ENCODE measurements around the gene KLHL5.
"Not testable (repeated sequence)": the region's sequence is repeated elsewhere in the genome, so short reads cannot be mapped to it uniquely, and the experiment has no call there.

KLHL5 gene

DNA sequence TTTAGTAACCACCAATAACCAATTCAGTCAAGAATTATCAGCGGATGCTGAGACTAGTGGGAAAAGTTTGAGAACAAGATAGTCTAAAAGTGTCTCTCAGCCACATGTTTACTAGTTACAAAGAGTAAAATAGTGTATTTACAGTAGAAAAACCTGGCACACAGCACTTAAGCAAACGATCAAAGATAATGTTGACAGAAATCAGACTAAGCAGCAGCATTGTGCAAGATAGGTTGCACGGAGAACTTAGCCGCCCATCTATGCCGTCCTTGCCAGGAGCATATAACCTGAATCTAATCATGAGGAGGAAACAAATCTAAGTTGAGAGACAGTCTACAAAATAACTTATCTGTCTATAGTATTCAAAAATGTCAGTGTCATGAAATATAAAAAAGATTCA is 35.3 kb downstream of the KLHL5 start:
- ATAC-seq (ENCODE audit: low read depth) (no peak), DNase-seq (ENCODE audit: low spot score in 2 of 2) (no peak)
- Mint-ChIP-seq H3K27ac (no peak overlapping the region), H3K4me3 (no peak overlapping the region), H3K9me3 (no peaks in the 10 kb centered on the region), H3K36me3 (peaks cover 23% of the 10 kb centered on the region), H3K27me3 (no peaks in the 10 kb centered on the region), H3K4me1 (peaks cover 4% of the 10 kb centered on the region)

DNA sequence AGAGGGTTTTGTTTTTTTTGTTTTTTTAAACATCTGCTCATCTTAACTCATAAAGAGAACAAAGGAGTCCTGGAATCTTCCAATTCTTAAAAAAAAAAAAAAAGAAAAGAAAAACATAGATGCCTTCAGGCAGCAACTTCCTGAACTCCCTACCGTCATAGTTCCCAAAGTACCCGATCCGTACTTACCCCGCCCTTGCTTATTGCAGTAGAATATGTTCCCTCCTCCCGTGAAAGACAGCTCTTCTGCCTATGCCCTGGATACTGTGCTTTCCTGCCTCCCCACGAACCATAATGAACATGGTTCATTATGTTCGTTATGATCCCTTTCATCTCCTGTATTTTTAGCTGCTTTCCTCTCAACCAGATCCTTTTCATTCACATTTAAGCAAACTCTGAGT is 40.3 kb downstream of the KLHL5 start:
- no peak for ATAC-seq (ENCODE audit: low read depth)
- Mint-ChIP-seq H3K36me3 (peaks cover 33% of the 10 kb centered on the region), H3K4me1 (peaks cover 4% of the 10 kb centered on the region), H3K4me3 (no peak overlapping the region), H3K27me3 (no peaks in the 10 kb centered on the region), H3K27ac (no peak overlapping the region), H3K9me3 (peaks cover 4% of the 10 kb centered on the region)
- no peak for DNase-seq (ENCODE audit: low spot score in 2 of 2)

DNA sequence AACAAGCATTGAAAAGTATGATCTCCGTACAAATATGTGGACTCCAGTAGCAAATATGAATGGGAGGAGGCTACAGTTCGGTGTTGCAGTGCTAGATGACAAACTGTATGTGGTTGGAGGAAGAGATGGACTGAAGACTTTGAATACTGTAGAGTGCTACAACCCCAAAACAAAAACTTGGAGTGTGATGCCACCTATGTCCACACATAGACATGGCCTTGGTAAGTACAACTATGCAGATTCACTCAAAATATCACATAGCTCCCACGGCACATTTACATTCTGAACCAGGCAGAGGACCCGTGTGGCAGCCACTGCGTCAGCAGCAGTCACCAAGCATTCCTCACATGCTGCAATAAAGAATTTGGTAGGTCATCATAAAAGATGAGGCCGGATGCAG is 41.3 kb downstream of the KLHL5 start:
- H3K4me1 Mint-ChIP-seq, result peaks cover 4% of the 10 kb centered on the region
- H3K27ac Mint-ChIP-seq, result no peak overlapping the region
- H3K4me3 Mint-ChIP-seq, result no peak overlapping the region
- DNase-seq (ENCODE audit: low spot score in 2 of 2) (no peak), ATAC-seq (ENCODE audit: low read depth) (no peak)
- H3K36me3 Mint-ChIP-seq, result peaks cover 34% of the 10 kb centered on the region
- H3K27me3 Mint-ChIP-seq, result no peaks in the 10 kb centered on the region
- peaks cover 4% of the 10 kb centered on the region for H3K9me3 Mint-ChIP-seq

DNA sequence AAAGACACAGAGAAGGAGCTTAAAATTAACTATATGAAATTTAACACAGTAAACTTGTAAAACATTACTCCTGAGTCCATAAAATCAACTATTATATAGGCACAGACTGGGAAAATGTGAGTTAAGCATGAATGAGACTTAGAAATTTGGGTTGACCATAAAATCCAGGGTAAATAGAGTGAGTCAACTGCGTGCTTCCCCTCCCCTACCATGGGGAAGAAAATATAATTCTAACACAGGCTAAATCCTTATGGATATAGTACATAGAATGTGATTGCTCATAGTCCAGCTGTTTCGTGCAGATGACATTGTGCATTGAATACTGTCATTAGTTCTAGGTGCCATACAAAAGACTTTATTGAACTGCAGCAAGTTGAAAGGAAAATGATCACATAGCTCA is 42.2 kb downstream of the KLHL5 start:
- peaks cover 34% of the 10 kb centered on the region for H3K36me3 Mint-ChIP-seq
- H3K27ac Mint-ChIP-seq, result no peak overlapping the region
- no peaks in the 10 kb centered on the region for H3K27me3 Mint-ChIP-seq
- no peak for ATAC-seq (ENCODE audit: low read depth)
- no peak for DNase-seq (ENCODE audit: low spot score in 2 of 2)
- peaks cover 4% of the 10 kb centered on the region for H3K9me3 Mint-ChIP-seq
- no peak overlapping the region for H3K4me3 Mint-ChIP-seq
- H3K4me1 Mint-ChIP-seq, result peaks cover 3% of the 10 kb centered on the region

DNA sequence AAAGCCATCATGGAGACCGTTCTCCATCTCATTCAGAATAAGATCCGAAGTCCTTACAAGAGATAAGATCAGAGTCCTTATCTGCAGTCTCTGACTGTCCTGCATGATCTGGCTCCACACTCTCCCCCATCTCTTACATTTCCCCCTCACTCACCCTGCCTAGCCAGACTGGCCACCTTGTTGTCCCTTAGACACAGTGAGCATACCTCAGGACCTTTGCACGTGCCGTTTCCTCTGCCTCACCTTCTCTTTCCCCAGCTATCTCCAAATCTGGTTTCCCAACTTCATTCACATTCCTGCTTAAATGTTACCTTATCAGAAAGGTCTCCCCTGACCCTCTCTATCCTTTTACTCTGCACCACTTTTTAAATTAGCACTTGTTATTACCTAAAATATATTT is 44.0 kb downstream of the KLHL5 start:
- Mint-ChIP-seq H3K27ac (no peak overlapping the region), H3K27me3 (no peaks in the 10 kb centered on the region), H3K9me3 (peaks cover 4% of the 10 kb centered on the region), H3K4me3 (no peak overlapping the region), H3K36me3 (peaks cover 25% of the 10 kb centered on the region), H3K4me1 (no peaks in the 10 kb centered on the region)
- ATAC-seq (ENCODE audit: low read depth), result no peak
- DNase-seq (ENCODE audit: low spot score in 2 of 2), result no peak

DNA sequence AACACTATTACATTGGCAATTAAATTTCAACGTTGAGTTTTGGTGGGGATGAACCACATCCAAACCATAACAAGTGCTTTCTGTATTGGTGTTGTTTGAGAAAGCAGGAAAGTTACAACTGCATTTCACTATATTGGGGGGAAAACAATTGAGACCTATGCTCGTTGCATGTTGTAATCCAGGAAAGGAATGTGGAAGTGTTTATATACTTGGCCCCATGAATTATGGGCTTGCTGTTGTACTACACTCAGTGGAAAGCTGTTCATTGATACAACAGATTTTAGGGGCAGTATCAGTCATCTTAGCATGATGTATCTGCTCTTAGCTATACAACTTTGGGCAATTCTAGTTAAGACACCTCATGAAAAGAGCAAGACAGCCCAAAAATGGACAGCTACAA is 52.4 kb downstream of the KLHL5 start:
- Mint-ChIP-seq H3K9me3 (peaks cover 2% of the 10 kb centered on the region), H3K27me3 (no peaks in the 10 kb centered on the region), H3K4me3 (no peak overlapping the region), H3K27ac (no peak overlapping the region), H3K4me1 (peaks cover 6% of the 10 kb centered on the region), H3K36me3 (peaks cover 44% of the 10 kb centered on the region)
- DNase-seq (ENCODE audit: low spot score in 2 of 2), result no peak
- no peak for ATAC-seq (ENCODE audit: low read depth)

DNA sequence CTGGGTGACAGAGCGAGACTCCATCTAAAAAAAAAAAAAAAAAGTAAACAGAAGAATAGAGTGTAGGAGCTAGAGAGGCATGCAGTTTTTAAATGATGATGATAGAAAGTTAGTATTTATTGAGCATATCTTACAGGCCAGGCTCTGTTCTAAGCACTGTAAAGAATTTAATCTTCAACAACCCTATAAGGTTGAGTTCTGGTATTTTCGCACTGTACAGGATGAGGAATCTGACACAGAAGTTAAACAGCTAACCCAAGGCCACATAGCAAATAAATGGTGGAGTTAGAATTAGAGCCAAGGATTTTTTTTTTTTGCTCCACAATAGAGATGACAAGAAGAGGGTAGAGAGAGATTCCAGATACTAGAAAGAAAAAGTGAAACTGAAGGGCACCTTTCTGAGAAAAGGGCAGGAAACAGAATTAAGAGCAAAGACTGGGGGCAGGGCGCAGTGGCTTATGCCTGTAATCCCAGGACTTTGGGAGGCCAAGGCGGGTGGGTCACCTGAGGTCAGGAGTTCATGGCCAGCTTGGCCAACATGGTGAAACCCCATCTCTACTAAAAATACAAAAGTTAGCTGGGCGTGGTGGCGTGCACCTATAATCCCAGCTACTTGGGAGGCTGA is 56.1 kb downstream of the KLHL5 start:
- no peak for DNase-seq (ENCODE audit: low spot score in 2 of 2)
- Mint-ChIP-seq H3K9me3 (peaks cover 2% of the 10 kb centered on the region), H3K4me1 (peaks cover 6% of the 10 kb centered on the region), H3K4me3 (no peak overlapping the region), H3K27ac (peak overlapping the region; percentile 3), H3K36me3 (peaks cover 45% of the 10 kb centered on the region), H3K27me3 (no peaks in the 10 kb centered on the region)
- no peak for ATAC-seq (ENCODE audit: low read depth)

DNA sequence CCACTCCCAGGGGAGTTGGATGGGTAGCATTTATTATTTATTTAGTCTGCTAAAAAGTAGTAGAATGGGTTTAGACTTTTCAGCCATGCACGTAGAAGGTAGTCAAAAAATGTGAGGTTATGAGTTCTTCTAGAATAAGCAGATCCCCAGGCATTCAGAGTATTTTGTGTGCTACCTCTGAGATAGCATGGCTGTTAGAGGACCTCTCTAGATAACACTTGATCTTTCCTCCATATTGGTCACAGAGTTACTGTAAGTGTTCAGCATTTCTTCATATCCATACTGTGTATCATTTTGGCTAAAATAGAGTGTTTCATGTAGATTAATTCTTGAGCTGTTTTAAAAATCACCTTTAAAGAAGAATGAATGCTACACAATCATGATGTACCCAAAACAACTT is 58.4 kb downstream of the KLHL5 start:
- H3K27me3 Mint-ChIP-seq, result no peaks in the 10 kb centered on the region
- H3K36me3 Mint-ChIP-seq, result peaks cover 34% of the 10 kb centered on the region
- H3K27ac Mint-ChIP-seq, result peak overlapping the region; percentile 38

DNA sequence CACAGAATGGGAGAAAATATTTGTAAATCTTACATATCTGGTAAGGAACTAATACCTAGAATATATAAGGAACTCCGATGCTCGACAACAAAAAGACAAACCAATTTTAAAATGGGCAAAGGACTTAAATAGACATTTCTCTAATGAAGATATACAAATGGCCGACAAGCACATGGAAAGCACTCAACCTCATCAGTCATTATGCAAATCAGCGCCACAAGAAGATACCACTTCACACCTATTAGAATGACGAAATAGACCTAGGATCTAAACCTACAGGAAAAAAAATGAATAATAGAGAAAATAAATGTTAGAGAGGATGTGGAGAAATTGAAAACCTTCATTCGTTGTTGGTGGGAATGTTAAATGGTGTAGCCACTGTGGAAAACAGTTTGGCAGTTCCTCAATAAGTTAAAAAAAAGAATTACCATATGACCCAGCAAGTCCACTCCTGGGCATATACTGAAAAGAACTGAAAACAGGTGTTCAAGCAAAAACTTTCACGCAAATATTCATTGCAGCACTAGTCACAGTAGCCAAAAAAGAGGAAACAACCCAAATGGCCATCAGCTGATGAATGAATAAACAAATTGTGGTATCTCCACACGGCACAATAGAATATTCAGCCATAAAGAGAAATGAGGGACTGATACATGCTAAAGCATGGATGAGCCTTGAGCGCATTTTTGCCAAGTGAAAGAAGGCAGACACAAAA is 63.0 kb downstream of the KLHL5 start:
- Mint-ChIP-seq H3K4me1 (peaks cover 14% of the 10 kb centered on the region), H3K27me3 (no peaks in the 10 kb centered on the region), H3K27ac (peak overlapping the region; percentile 81), H3K9me3 (peaks cover 8% of the 10 kb centered on the region), H3K36me3 (peaks cover 20% of the 10 kb centered on the region), H3K4me3 (peak overlapping the region; percentile 6)
- ATAC-seq (ENCODE audit: low read depth) (peak; percentile 93), DNase-seq (ENCODE audit: low spot score in 2 of 2) (peak in 1 of 2 donors; percentile 49)

More for the DNA sequence above, 58.4 kb downstream of the KLHL5 start:
- ATAC-seq (ENCODE audit: low read depth) (no peak), DNase-seq (ENCODE audit: low spot score in 2 of 2) (no peak)
- peaks cover 13% of the 10 kb centered on the region for H3K4me1 Mint-ChIP-seq
- H3K9me3 Mint-ChIP-seq, result peaks cover 7% of the 10 kb centered on the region
- no peak overlapping the region for H3K4me3 Mint-ChIP-seq

DNA sequence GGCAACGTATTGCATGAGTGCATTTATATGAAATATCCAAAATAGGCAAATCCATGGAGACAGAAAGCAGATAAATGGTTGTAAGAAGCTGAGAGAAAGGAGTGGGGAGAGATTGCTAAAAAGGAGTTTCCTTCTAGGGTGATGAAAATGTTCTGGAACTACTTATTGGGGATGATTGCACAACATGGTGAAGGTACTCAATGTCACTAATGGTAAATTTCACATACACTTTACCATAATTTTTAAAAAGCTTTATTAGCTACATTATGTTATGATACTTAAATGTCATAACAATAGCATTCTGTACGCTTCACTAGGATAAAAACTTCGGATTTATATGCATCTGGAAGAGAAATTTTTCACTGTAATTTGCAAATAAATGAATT is 63.6 kb downstream of the KLHL5 start:
- H3K27ac Mint-ChIP-seq, result peak overlapping the region; percentile 81
- H3K27me3 Mint-ChIP-seq, result no peaks in the 10 kb centered on the region
- ATAC-seq (ENCODE audit: low read depth) (no peak), DNase-seq (ENCODE audit: low spot score in 2 of 2) (no peak)
- peaks cover 18% of the 10 kb centered on the region for H3K36me3 Mint-ChIP-seq
- peaks cover 14% of the 10 kb centered on the region for H3K4me1 Mint-ChIP-seq
- H3K9me3 Mint-ChIP-seq, result peaks cover 8% of the 10 kb centered on the region
- H3K4me3 Mint-ChIP-seq, result no peak overlapping the region

DNA sequence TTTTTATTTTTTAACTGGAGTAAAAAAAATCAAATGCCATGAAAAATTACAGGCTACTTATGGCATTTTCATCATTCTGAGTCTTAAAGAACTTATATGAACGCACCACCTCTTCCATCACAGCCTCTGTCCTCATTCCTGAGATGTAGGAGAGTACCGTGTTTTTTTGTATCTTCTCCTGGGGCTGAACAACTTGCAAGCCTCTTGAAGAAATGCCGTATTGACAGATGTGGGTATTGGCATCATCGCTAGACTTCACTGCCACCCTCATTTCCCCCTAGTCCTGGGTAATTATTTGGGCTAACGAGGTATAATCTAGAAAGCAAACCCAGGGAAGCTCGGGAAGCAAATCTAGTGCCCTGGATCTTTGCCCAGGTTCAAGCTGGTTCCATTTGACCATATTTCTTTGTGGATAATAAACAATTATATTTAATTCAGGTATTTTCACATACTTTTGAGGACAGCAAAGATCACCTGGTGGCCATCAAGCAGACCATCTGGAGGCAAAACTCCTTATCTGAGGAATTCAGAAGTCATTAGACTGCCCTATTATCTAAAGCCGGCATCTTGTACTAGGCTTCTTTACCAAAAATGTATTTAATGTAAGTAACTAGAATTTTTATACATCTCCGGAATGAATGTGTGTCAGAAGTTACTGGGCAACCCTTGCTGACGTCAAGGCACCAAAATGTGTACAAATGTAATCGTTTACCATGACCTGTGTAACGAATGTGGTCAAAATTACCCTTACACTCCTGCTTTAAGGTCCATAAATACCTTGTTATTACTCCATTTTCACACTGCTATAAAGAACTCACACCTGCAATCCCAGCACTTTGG is 64.4 kb downstream of the KLHL5 start:
- Mint-ChIP-seq H3K27me3 (no peaks in the 10 kb centered on the region), H3K4me3 (no peak overlapping the region), H3K27ac (peak overlapping the region; percentile 78), H3K9me3 (peaks cover 8% of the 10 kb centered on the region), H3K4me1 (peaks cover 14% of the 10 kb centered on the region), H3K36me3 (peaks cover 17% of the 10 kb centered on the region)
- ATAC-seq (ENCODE audit: low read depth), result no peak
- no peak for DNase-seq (ENCODE audit: low spot score in 2 of 2)

DNA sequence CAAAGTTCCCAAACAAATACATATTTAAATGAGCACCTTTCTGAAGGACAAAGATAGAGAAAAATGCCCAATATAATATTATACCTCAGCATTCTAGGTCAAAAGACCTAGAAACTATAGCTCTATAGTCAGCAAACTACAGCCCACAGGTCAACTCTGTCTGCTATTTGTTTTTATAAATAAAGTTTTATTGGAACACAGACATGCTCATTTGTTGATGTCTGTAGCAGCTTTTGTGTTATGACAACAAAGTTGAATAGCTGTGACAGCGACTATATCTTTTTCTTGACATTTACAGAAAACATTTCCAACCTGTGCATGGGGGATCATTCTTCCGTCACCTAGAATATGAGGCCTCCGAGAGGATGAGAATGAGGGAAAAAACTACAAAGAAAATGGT is 71.6 kb downstream of the KLHL5 start:
- H3K4me3 Mint-ChIP-seq, result no peak overlapping the region
- H3K4me1 Mint-ChIP-seq, result peaks cover 11% of the 10 kb centered on the region
- no peaks in the 10 kb centered on the region for H3K27me3 Mint-ChIP-seq
- peaks cover 12% of the 10 kb centered on the region for H3K36me3 Mint-ChIP-seq
- DNase-seq (ENCODE audit: low spot score in 2 of 2) (no peak), ATAC-seq (ENCODE audit: low read depth) (no peak)
- peak overlapping the region; percentile 5 for H3K27ac Mint-ChIP-seq
- H3K9me3 Mint-ChIP-seq, result peaks cover 1% of the 10 kb centered on the region

DNA sequence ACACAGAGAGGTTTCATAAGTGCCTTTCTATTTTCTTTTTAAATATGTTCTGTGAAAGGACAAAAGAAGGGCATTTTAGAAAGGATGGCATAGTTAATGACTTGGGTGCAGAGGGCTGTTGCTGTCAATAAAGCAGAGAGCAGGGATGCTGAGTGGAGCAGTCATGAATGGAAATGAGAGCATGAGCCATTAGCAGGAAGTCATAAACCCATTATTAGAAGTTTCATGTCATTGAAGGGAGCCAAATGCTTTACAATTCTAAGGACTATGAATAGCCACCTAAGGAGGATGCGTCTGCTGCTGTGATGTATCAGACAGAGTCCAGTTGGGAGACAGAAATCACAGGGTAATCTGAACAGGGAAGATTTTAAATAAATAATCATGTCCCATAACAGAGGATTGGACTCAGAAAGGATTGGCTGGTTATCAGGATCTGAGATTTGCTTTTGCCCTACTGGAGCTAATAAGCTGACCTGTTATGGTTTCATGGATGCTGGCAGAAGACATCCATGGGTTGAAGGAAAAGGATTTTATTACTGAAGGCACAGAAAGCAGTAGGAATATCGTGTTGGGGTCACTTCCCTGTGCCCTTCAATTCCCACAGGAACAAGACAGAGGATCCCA is 72.8 kb downstream of the KLHL5 start:
- no peak for ATAC-seq (ENCODE audit: low read depth)
- Mint-ChIP-seq H3K4me3 (no peak overlapping the region), H3K27ac (peak overlapping the region; percentile 5), H3K27me3 (no peaks in the 10 kb centered on the region), H3K36me3 (peaks cover 11% of the 10 kb centered on the region), H3K9me3 (peaks cover 1% of the 10 kb centered on the region), H3K4me1 (peaks cover 11% of the 10 kb centered on the region)
- no peak for DNase-seq (ENCODE audit: low spot score in 2 of 2)

DNA sequence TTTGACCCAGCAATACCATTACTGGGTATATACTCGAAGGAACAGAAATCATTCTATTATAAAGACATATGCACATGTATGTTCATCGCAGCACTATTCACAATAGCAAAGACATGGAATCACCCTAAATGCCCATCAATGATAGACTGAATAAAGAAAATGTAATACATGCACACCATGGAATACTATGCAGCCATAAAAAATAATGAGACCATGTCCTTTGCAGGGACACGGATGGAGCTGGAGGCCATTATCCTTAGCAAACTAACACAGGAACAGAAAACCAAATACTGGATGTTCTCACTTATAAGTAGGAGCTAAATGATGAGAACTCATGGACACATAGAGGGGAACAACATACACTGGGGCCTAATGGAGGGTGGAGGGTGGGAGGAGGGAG is 76.2 kb downstream of the KLHL5 start:
- not testable (repeated sequence) for H3K27me3 Mint-ChIP-seq; H3K27ac Mint-ChIP-seq; H3K9me3 Mint-ChIP-seq; H3K4me3 Mint-ChIP-seq; H3K36me3 Mint-ChIP-seq; ATAC-seq (ENCODE audit: low read depth); DNase-seq (ENCODE audit: low spot score in 2 of 2)
- H3K4me1 Mint-ChIP-seq, result peaks cover 11% of the 10 kb centered on the region
